Omental fat pad (tissue), 4 donors: ENCODE results near the gene STPG3. TPM values are rescaled to one million over a fixed set of nuclear protein-coding genes. Genes with fewer than 3 reads are reported as not detected.
A peak's percentile ranks its signal among the peaks of the same experiment; 100 is the strongest.

ENCODE experiments used
- ATAC-seq: fragments of 150-250 bp; one replicate; pipeline ENCODE4 v1.9.1; 2016; ENCODE audit warnings: mild to moderate bottlenecking, moderate library complexity; ENCODE audit not compliant: low FRiP score
- DNase-seq: peaks from one replicate; pipeline ENCODE4 v3.0.0-alpha.2; 2019; ENCODE audit warnings: low spot score
- total RNA-seq, 4 donors: library from RNA; depleted of rRNA; stranded (reverse); fragments of >200 nt; gene quantifications; one replicate each; pipeline ENCODE4 v1.1.0, GENCODE V29; 2016
- TF ChIP-seq, protein P1 (sequence below), 3 donors: fragments of 450-650 bp; IDR thresholded peaks; one replicate each; pipeline ENCODE4 v1.5.1; 2016 to 2017; ENCODE audit warnings: antibody characterized with exemption in 3 of 3, mild to moderate bottlenecking in 3 of 3, moderate library complexity in 2 of 3

The STPG3 gene
- total RNA-seq, 4 donors from 2014 or later, result 0.56 TPM; not detected in 3

GRCh38 chr9:137280474-137281344 lies 29.6 kb downstream of the STPG3 start:
- no peak for DNase-seq
- TF ChIP-seq, protein P1, sequence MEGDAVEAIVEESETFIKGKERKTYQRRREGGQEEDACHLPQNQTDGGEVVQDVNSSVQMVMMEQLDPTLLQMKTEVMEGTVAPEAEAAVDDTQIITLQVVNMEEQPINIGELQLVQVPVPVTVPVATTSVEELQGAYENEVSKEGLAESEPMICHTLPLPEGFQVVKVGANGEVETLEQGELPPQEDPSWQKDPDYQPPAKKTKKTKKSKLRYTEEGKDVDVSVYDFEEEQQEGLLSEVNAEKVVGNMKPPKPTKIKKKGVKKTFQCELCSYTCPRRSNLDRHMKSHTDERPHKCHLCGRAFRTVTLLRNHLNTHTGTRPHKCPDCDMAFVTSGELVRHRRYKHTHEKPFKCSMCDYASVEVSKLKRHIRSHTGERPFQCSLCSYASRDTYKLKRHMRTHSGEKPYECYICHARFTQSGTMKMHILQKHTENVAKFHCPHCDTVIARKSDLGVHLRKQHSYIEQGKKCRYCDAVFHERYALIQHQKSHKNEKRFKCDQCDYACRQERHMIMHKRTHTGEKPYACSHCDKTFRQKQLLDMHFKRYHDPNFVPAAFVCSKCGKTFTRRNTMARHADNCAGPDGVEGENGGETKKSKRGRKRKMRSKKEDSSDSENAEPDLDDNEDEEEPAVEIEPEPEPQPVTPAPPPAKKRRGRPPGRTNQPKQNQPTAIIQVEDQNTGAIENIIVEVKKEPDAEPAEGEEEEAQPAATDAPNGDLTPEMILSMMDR (IDR thresholded peaks at IDR 0.05), result no peak
- ATAC-seq, result no peak

GRCh38 chr9:137281345-137282116 lies 30.4 kb downstream of the STPG3 start:
- TF ChIP-seq, protein P1 (IDR thresholded peaks at IDR 0.05), result no peak
- ATAC-seq (no peak), DNase-seq (no peak)

GRCh38 chr9:137286975-137287383 lies 35.9 kb downstream of the STPG3 start:
- DNase-seq, result no peak
- TF ChIP-seq, protein P1 (IDR thresholded peaks at IDR 0.05), result no peak
- ATAC-seq, result peak; percentile 87

DNA sequence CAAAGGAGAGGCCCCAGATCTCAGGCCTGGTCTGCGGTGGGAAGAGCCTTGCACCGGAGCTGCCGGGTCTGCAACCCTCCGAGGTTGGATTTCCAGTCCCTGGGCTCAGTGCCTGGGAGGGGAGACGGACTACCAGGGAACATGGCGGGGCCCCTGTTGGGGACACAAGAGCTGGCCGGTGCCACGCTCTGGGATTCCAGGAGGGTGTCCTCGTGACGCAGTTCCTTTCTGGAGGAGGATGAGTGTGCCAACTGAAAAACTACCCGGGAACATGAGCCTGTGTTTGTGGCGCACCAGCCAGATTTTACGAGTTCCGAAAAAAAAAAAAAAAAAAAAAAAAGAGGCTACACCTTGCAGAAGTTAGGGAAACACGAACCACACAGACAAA lies 42.0 kb downstream of the STPG3 start:
- ATAC-seq (no peak), DNase-seq (no peak)
- TF ChIP-seq, protein P1 (IDR thresholded peaks at IDR 0.05), result no peak

GRCh38 chr9:137293482-137294090 lies 42.5 kb downstream of the STPG3 start:
- TF ChIP-seq, protein P1 (IDR thresholded peaks at IDR 0.05), result no peak
- DNase-seq, result no peak
- ATAC-seq, result no peak

GRCh38 chr9:137294091-137294680 lies 43.1 kb downstream of the STPG3 start:
- DNase-seq, result no peak
- TF ChIP-seq, protein P1 (IDR thresholded peaks at IDR 0.05), result no peak
- ATAC-seq, result no peak
